Measurements from ENCODE around the gene FREM2. TPM values are rescaled to one million over a fixed set of nuclear protein-coding genes. Genes with fewer than 3 reads are reported as not detected.

Gene FREM2
- total and polyA plus RNA-seq, 2 experiments from 2014 or later: 6.1 to 51.4 TPM

GRCh38 chr13:38648912-38649311 is 38.0 kb upstream of the FREM2 start:
- Histone ChIP-seq H3K27ac (no peak overlapping the region), H3K4me1 (ENCODE audit: low read depth) (no peaks in the 10 kb centered on the region), H3K27me3 (no peaks in the 10 kb centered on the region), H3K4me3 (no peak overlapping the region), H3K36me3 (no peaks in the 10 kb centered on the region), H3K9me3 (ENCODE audit: low read depth) (no peaks in the 10 kb centered on the region)
- DNase-seq (ENCODE audit: low read depth in 1 of 2, low spot score in 1 of 2): no peak
- TF ChIP-seq CTCF (IDR thresholded peaks at IDR 0.05; ENCODE audit: low read depth, low read length): no peak

DNA sequence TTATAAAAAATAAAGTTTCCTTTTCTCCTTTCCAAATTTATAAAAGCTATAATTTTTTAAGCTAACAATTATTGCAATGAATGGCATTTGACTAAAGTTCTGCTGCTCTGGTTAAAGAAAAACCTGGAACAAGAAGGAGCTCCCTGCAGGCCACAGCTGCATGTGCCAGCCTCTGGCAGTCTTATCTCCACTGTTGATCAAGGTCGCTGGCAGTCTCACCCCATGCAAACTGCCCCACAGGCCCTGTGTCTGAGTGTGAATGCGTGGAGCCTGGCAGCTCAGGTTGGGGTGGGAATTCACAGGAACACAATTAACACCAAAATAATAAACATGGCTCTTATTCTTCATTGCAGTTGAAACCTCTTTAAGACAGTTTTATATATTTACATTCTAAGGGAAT is 30.2 kb upstream of the FREM2 start:
- Histone ChIP-seq H3K27ac (no peak overlapping the region), H3K27me3 (no peaks in the 10 kb centered on the region)
- TF ChIP-seq CTCF (IDR thresholded peaks at IDR 0.05; ENCODE audit: low read depth, low read length): no peak

DNA sequence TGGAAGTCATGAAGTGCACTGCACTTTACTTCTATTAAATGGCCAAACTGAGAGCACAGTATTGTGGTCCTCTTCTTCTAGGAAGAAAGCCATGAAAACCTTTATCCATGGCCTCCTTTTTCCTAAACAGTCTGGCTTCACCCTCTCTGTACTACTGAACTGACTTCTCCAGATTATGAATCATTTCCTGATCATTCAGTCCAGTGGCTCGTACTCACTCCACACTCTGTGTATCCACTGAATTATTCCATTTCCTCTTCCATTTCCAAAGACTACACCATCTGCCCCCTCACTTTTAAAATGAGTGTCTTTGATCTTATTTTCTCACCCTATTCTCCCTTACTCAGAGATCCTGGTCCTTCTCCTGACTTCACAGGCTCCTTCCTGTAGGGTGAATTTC is 29.7 kb upstream of the FREM2 start:
- Histone ChIP-seq H3K4me3 (no peak overlapping the region), H3K9me3 (ENCODE audit: low read depth) (no peaks in the 10 kb centered on the region), H3K36me3 (no peaks in the 10 kb centered on the region), H3K27ac (no peak overlapping the region), H3K4me1 (ENCODE audit: low read depth) (peaks cover 14% of the 10 kb centered on the region), H3K27me3 (no peaks in the 10 kb centered on the region)
- DNase-seq (ENCODE audit: low read depth in 1 of 2, low spot score in 1 of 2): peak in 1 of 2 donors; percentile 36
- no peak for TF ChIP-seq CTCF (IDR thresholded peaks at IDR 0.05; ENCODE audit: low read depth, low read length)

More for the DNA sequence above, 30.2 kb upstream of the FREM2 start:
- Histone ChIP-seq H3K36me3 (no peaks in the 10 kb centered on the region), H3K4me3 (no peak overlapping the region), H3K9me3 (ENCODE audit: low read depth) (no peaks in the 10 kb centered on the region), H3K4me1 (ENCODE audit: low read depth) (peaks cover 9% of the 10 kb centered on the region)
- no peak for DNase-seq (ENCODE audit: low read depth in 1 of 2, low spot score in 1 of 2)

DNA sequence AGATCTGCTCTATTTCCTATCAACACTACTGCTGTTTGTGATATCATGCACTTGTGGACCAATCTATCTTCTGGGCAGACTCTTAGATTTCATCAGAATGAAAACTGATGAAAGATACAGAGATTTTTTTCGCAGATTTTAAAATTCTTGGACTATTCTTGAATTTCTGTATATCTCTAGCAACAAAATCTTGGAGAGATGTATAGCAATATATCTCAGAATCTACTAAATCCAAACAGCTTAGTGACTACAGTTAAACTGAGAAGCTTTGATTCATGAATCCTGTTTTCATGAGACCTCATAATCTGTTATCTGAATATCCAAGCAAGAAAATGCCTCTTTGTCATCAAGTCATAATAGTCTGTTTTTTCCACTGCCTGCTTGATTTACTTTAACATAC is 28.0 kb upstream of the FREM2 start:
- H3K4me1 ChIP-seq (ENCODE audit: low read depth): peaks cover 27% of the 10 kb centered on the region
- no peak overlapping the region for H3K27ac ChIP-seq
- no peak overlapping the region for H3K4me3 ChIP-seq
- H3K27me3 ChIP-seq: no peaks in the 10 kb centered on the region
- no peaks in the 10 kb centered on the region for H3K9me3 ChIP-seq (ENCODE audit: low read depth)
- no peak for DNase-seq (ENCODE audit: low read depth in 1 of 2, low spot score in 1 of 2)
- no peak for TF ChIP-seq CTCF (IDR thresholded peaks at IDR 0.05; ENCODE audit: low read depth, low read length)
- H3K36me3 ChIP-seq: no peaks in the 10 kb centered on the region

GRCh38 chr13:38661010-38661675 is 25.7 kb upstream of the FREM2 start:
- no peak overlapping the region for H3K4me3 ChIP-seq
- no peak for TF ChIP-seq CTCF (IDR thresholded peaks at IDR 0.05; ENCODE audit: low read depth, low read length)
- no peaks in the 10 kb centered on the region for H3K27me3 ChIP-seq
- no peaks in the 10 kb centered on the region for H3K36me3 ChIP-seq
- H3K9me3 ChIP-seq (ENCODE audit: low read depth): no peaks in the 10 kb centered on the region
- DNase-seq (ENCODE audit: low read depth in 1 of 2, low spot score in 1 of 2): peak in 1 of 2 donors; percentile 36
- no peak overlapping the region for H3K27ac ChIP-seq
- H3K4me1 ChIP-seq (ENCODE audit: low read depth): peaks cover 31% of the 10 kb centered on the region

All from cardiac muscle cell (in vitro differentiated cells and primary cell).